HG02981 (cell line): ENCODE measurements around the gene EPN3.

Experiments used
- ATAC-seq: cut with Tn5 transposase; IDR thresholded peaks from one replicate; pipeline ENCODE4 v1.9.1; 2021; ENCODE audit warnings: mild to moderate bottlenecking, moderate library complexity; ENCODE audit not compliant: unreplicated experiment

The EPN3 gene

GRCh38 chr17:50547736-50548083, 15.2 kb downstream of the EPN3 start:
- no peak for ATAC-seq

- ATAC-seq, result no peak
These were observed 16.3 kb downstream of the EPN3 start for GRCh38 chr17:50548831-50549230.

- ATAC-seq, result no peak
These were observed 16.9 kb downstream of the EPN3 start for GRCh38 chr17:50549256-50549941.

- no peak for ATAC-seq
These were observed 17.4 kb downstream of the EPN3 start for GRCh38 chr17:50549969-50550368.

- ATAC-seq, result no peak
These were observed 18.3 kb downstream of the EPN3 start for GRCh38 chr17:50550661-50551432.

- no peak for ATAC-seq
These were observed 18.9 kb downstream of the EPN3 start for GRCh38 chr17:50551433-50551815.

GRCh38 chr17:50551884-50552283, 19.3 kb downstream of the EPN3 start:
- ATAC-seq, result no peak

- no peak for ATAC-seq
These were observed 21.7 kb downstream of the EPN3 start for GRCh38 chr17:50554201-50554600.

GRCh38 chr17:50556803-50557202, 24.3 kb downstream of the EPN3 start:
- no peak for ATAC-seq

GRCh38 chr17:50557630-50558029, 25.1 kb downstream of the EPN3 start:
- no peak for ATAC-seq

- no peak for ATAC-seq
These were observed 25.6 kb downstream of the EPN3 start for GRCh38 chr17:50558091-50558490.

GRCh38 chr17:50558581-50558940, 26.0 kb downstream of the EPN3 start:
- ATAC-seq, result no peak

- no peak for ATAC-seq
These were observed 26.5 kb downstream of the EPN3 start for GRCh38 chr17:50558941-50559614.

- ATAC-seq, result no peak
These were observed 27.2 kb downstream of the EPN3 start for GRCh38 chr17:50559674-50560184.

GRCh38 chr17:50560185-50560824, 27.8 kb downstream of the EPN3 start, which contains the start of gene CACNA1G:
Gene CACNA1G, plus strand, starts transcription at chr17:50560715. Its CDS starts 745 bp downstream, at chr17:50561460.
- peak; percentile 89 for ATAC-seq

GRCh38 chr17:50560931-50561745, 28.6 kb downstream of the EPN3 start:
- no peak for ATAC-seq

- ATAC-seq, result no peak
These were observed 29.2 kb downstream of the EPN3 start for GRCh38 chr17:50561746-50562141.

- no peak for ATAC-seq
These were observed 29.9 kb downstream of the EPN3 start for GRCh38 chr17:50562242-50563091.

- no peak for ATAC-seq
These were observed 30.6 kb downstream of the EPN3 start for GRCh38 chr17:50563092-50563511.
